ENCODE measurements around the gene B3GNT9.
"Not testable (repeated sequence)": the region's sequence is repeated elsewhere in the genome, so short reads cannot be mapped to it uniquely, and the experiment has no call there.

B3GNT9 gene

GRCh38 chr16:67150047-67150832, 558 bp downstream of the B3GNT9 start:
- no peak for DNase-seq (ENCODE audit: low spot score)

DNA sequence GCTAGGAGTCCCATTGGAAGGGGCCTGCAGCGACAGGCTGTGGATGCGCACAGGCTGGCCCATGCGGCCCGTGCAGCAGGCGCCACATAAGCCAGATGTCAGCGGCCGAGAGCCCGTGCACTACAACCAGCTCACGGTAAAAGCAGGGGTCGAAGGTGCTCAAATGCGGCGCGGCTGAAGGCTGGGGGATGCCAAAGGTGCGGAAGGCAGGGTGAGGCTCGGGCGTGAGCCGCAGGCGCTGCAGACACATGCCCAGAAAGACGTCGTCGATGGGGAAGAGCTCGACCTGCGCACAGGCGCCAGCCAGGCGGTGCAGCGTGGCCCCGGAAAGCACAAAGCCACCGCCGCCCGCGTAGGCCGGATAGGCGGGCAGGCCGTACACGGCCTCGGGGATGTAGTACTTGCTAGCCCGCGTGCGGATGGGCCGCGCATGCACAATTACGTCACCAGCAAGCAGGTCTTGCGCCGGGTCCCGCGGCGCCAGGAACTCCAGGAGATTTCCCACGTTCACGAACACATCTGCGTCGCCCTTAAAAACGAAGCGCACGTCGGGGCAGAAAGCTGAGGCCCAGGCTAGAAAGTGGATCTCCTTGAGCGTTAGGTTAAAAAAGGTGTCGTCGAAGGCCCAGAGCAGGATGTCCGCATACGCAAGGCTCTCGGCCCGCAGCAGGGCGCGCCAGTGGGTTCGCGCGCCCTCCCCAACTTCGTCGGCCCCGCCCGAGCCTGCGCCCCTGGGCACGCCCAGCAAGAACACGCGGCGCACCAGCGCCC, 1.3 kb downstream of the B3GNT9 start:
- DNase-seq (ENCODE audit: low spot score) = no peak

- DNase-seq (ENCODE audit: low spot score) = no peak
Measured at GRCh38 chr16:67148656-67149275, 2.0 kb downstream of the B3GNT9 start.

DNA sequence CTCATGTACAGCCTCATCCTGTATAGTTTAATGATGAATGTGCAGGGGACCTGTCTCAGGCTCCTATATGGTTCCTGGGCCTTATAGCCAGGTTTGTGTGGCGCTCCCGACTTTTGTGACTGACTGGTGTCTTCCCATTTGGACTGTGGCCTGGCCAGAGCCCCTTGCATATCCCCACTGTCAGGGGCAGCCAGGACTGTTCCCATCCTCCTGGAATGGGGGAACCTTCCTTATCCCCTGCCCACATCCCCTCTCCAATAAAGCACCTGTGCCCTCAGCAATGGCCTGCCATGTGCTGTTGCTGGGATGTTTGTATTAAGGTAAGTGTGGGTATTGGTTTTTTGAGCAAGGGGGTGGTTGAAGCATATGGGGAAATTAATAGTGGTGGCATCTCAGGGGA, 2.6 kb downstream of the B3GNT9 start:
- no peak for DNase-seq (ENCODE audit: low spot score)

- no peak for DNase-seq (ENCODE audit: low spot score)
Measured at GRCh38 chr16:67147437-67148140, 3.2 kb downstream of the B3GNT9 start.

- no peak for DNase-seq (ENCODE audit: low spot score)
Measured at GRCh38 chr16:67146523-67147357, 4.1 kb downstream of the B3GNT9 start.

- no peak for DNase-seq (ENCODE audit: low spot score)
Measured at GRCh38 chr16:67145746-67146145, 5.1 kb downstream of the B3GNT9 start.

DNA sequence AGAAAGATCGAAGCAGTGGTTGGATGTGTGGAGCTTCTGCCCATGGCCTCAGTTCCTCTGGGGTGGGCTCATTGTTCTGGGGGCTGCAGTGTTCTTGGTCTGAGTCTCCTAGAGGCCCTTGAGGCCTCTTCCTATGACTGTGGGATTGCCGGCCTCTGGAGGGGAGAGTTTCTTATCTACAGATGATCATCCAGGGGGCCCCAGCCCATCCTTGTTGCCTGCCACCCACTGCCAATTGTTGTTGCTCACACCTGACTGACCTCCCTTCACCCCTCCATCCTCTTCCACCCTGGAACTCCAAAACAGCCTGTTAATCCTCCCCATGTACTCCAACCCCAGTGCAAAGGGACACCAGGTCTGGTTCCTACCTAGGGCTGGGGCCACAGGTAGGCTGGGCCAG, 5.9 kb downstream of the B3GNT9 start:
- DNase-seq (ENCODE audit: low spot score) = no peak

DNA sequence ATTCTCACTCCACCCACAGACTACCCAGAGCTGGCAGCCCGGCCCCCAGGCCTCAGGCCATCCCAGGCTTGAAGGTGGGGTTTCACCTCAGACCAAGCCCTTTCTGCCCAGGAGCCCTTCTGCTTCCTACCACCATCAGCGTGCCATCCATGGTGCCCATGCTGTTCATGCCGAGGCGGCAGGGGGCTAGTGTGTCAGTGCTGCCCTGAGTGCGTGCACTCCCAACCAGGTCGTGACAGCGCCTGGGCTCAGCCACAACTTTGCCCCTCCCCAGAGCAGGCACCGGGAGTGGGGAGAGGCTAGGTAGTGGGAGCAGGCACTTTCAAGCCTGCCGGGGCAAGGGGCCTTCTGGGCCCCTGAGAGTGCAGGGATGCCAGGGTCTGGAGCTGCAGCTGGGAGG, 8.5 kb downstream of the B3GNT9 start:
- DNase-seq (ENCODE audit: low spot score) = no peak

GRCh38 chr16:67141391-67141790, 9.4 kb downstream of the B3GNT9 start:
- no peak for DNase-seq (ENCODE audit: low spot score)

GRCh38 chr16:67137605-67138004, 13.2 kb downstream of the B3GNT9 start:
- DNase-seq (ENCODE audit: low spot score) = no peak

DNA sequence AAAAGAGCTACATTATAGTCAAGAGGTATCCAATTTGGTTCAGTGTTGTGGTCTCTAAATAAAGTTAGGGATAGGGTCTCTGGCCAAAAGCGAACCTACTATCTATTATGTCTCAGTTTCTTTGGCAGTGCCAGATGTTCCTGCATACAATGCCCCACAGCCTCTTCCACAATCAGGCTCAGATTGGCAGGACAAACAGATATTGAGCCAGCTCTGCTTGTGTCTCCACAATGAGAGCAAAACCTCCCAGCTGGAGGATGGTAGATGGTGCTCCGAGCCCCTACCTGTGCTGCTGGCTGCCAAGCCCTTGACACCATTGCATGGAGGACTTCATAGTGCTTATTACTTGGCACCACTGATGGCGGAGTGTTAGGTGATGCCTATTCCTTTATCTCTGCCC, 21.4 kb downstream of the B3GNT9 start:
- DNase-seq (ENCODE audit: low spot score) = peak; percentile 62

DNA sequence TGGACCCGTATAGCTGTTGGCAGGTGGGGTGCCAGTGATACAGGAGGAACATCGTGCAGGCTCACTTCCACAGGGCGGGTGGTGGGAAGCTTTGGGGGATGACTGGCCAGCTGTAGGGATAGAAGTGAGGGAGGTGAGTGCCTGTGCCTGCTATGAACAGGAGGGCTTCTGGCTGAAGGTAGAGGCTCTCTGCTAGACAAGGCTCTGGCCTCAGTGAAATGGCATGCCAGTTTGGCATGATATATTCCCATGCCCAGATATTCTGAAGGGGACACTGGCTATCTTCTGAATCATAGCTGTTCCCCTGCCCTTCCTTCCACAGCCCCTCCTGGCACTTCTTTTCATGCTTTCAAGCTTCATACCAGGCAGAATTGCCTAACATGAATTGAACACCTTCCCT, 21.9 kb downstream of the B3GNT9 start:
- no peak for DNase-seq (ENCODE audit: low spot score)

DNA sequence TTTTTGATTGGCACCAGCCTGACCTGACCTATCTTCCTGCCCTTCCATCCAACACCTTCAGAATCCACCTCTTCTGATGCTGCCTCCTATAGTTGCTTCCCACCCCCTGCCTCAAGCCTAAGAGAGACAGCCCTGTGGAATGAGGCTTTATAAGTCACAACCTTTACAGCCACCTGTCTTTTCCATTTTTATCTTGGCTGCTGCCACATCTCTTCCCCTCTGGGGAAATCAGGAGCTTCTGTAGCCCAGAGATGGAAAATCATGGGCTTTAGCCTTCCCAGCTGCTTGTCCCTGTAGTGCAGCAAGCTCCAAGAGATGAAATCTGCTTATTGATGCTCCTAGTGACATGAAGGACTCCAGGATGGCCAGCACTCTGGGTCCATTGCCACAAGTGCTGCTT, 22.4 kb downstream of the B3GNT9 start:
- no peak for DNase-seq (ENCODE audit: low spot score)

DNA sequence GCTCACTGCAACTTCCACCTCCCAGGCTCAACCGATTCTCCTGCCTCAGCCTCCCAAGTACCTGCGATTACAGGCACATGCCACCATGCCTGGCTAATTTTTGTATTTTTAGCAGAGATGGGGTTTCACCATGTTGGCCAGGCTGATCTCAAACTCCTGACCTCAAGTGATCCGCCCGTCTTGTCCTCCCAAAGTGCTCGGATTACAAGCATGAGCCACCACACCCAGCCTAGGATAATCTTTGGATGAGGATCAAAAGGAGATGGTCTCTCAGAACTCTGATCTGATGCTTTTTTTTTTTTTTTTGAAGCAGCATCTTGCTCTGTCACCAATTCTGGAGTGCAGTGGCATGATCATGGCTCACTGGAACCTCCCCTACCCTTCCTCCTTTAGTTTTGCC, 28.0 kb downstream of the B3GNT9 start:
- DNase-seq (ENCODE audit: low spot score) = not testable (repeated sequence)

GRCh38 chr16:67120025-67120424, 30.8 kb downstream of the B3GNT9 start:
- no peak for DNase-seq (ENCODE audit: low spot score)

GRCh38 chr16:67117716-67118115, 33.1 kb downstream of the B3GNT9 start:
- no peak for DNase-seq (ENCODE audit: low spot score)

- peak; percentile 67 for DNase-seq (ENCODE audit: low spot score)
Measured at GRCh38 chr16:67116388-67117311, 34.1 kb downstream of the B3GNT9 start.

DNA sequence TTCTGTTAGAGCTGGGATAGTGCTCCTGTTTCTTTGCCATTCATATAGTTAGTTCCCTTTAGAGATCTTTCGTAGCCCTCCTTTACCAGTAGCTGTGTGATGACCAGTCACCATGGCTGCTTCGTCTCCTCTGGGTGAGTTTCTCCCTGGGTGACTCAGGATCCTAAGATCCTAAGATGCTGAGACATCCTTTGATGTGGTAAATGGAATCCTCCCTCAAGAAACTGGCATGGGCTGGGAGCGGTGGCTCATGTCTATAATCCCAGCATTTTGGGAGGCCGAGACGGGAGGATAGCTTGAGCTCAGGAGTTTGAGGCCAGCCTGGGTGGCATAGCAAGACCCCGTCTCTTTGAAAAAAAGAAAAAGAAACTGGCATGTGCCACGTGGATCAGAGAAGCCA, 35.2 kb downstream of the B3GNT9 start:
- DNase-seq (ENCODE audit: low spot score) = no peak

GRCh38 chr16:67114793-67115192, 36.0 kb downstream of the B3GNT9 start:
- DNase-seq (ENCODE audit: low spot score) = no peak
